ENCODE results near the gene COL19A1.

The COL19A1 gene

GRCh38 chr6:69865126-69865525, 1.2 kb upstream of the COL19A1 start:
- no peak overlapping the region for H3K4me2 ChIP-seq (ENCODE audit: low read length)
- H4K20me1 ChIP-seq (ENCODE audit: insufficient read depth, low read length), result no peaks in the 10 kb centered on the region
- no peaks in the 10 kb centered on the region for H3K79me2 ChIP-seq (ENCODE audit: low read length)
- H3K36me3 ChIP-seq (replicated peaks; ENCODE audit: low read depth, low read length), result no peaks in the 10 kb centered on the region
- H3K9ac ChIP-seq (ENCODE audit: low read length), result no peak overlapping the region
- peaks cover 17% of the 10 kb centered on the region for H3K4me1 ChIP-seq (ENCODE audit: low read length)
- no peak for TF ChIP-seq EZH2phosphoT487 (IDR thresholded peaks at IDR 0.05; ENCODE audit: low read depth)
- TF ChIP-seq, protein P1, sequence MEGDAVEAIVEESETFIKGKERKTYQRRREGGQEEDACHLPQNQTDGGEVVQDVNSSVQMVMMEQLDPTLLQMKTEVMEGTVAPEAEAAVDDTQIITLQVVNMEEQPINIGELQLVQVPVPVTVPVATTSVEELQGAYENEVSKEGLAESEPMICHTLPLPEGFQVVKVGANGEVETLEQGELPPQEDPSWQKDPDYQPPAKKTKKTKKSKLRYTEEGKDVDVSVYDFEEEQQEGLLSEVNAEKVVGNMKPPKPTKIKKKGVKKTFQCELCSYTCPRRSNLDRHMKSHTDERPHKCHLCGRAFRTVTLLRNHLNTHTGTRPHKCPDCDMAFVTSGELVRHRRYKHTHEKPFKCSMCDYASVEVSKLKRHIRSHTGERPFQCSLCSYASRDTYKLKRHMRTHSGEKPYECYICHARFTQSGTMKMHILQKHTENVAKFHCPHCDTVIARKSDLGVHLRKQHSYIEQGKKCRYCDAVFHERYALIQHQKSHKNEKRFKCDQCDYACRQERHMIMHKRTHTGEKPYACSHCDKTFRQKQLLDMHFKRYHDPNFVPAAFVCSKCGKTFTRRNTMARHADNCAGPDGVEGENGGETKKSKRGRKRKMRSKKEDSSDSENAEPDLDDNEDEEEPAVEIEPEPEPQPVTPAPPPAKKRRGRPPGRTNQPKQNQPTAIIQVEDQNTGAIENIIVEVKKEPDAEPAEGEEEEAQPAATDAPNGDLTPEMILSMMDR (IDR thresholded peaks at IDR 0.05; ENCODE audit: low read depth, low read length), result no peak
- no peaks in the 10 kb centered on the region for H3K9me3 ChIP-seq (ENCODE audit: insufficient read depth, low read length)
- H3K27ac ChIP-seq (ENCODE audit: low read length), result no peak overlapping the region
- H2AFZ ChIP-seq (ENCODE audit: low read depth, low read length), result no peak overlapping the region
- H3K4me3 ChIP-seq (ENCODE audit: low read length), result no peak overlapping the region
- H3K27me3 ChIP-seq (ENCODE audit: low read depth, low read length), result no peaks in the 10 kb centered on the region

GRCh38 chr6:69866770-69867638, 648 bp downstream of the COL19A1 start:
- no peaks in the 10 kb centered on the region for H3K9me3 ChIP-seq (ENCODE audit: insufficient read depth, low read length)
- H2AFZ ChIP-seq (ENCODE audit: low read depth, low read length), result peak overlapping the region; percentile 76
- H4K20me1 ChIP-seq (ENCODE audit: insufficient read depth, low read length), result no peaks in the 10 kb centered on the region
- H3K4me3 ChIP-seq (ENCODE audit: low read length), result peak overlapping the region; percentile 76
- TF ChIP-seq, protein P1 (IDR thresholded peaks at IDR 0.05; ENCODE audit: low read depth, low read length), result peak; percentile 44
- no peak for TF ChIP-seq EZH2phosphoT487 (IDR thresholded peaks at IDR 0.05; ENCODE audit: low read depth)
- H3K79me2 ChIP-seq (ENCODE audit: low read length), result no peaks in the 10 kb centered on the region
- no peaks in the 10 kb centered on the region for H3K36me3 ChIP-seq (replicated peaks; ENCODE audit: low read depth, low read length)
- H3K4me2 ChIP-seq (ENCODE audit: low read length), result peak overlapping the region; percentile 72
- H3K4me1 ChIP-seq (ENCODE audit: low read length), result peaks cover 17% of the 10 kb centered on the region
- peak overlapping the region; percentile 41 for H3K27ac ChIP-seq (ENCODE audit: low read length)
- no peaks in the 10 kb centered on the region for H3K27me3 ChIP-seq (ENCODE audit: low read depth, low read length)
- H3K9ac ChIP-seq (ENCODE audit: low read length), result peak overlapping the region; percentile 76

- Histone ChIP-seq H3K36me3 (replicated peaks; ENCODE audit: low read depth, low read length) (no peaks in the 10 kb centered on the region), H3K79me2 (ENCODE audit: low read length) (no peaks in the 10 kb centered on the region), H3K9me3 (ENCODE audit: insufficient read depth, low read length) (no peaks in the 10 kb centered on the region), H3K27me3 (ENCODE audit: low read depth, low read length) (no peaks in the 10 kb centered on the region), H3K9ac (ENCODE audit: low read length) (peak overlapping the region; percentile 76), H3K4me3 (ENCODE audit: low read length) (peak overlapping the region; percentile 76), H3K27ac (ENCODE audit: low read length) (peak overlapping the region; percentile 41), H3K4me2 (ENCODE audit: low read length) (peak overlapping the region; percentile 72), H2AFZ (ENCODE audit: low read depth, low read length) (peak overlapping the region; percentile 76), H4K20me1 (ENCODE audit: insufficient read depth, low read length) (no peaks in the 10 kb centered on the region), H3K4me1 (ENCODE audit: low read length) (peaks cover 17% of the 10 kb centered on the region)
- no peak for TF ChIP-seq EZH2phosphoT487 (IDR thresholded peaks at IDR 0.05; ENCODE audit: low read depth)
Measured at GRCh38 chr6:69867639-69867976, 1.3 kb downstream of the COL19A1 start.

DNA sequence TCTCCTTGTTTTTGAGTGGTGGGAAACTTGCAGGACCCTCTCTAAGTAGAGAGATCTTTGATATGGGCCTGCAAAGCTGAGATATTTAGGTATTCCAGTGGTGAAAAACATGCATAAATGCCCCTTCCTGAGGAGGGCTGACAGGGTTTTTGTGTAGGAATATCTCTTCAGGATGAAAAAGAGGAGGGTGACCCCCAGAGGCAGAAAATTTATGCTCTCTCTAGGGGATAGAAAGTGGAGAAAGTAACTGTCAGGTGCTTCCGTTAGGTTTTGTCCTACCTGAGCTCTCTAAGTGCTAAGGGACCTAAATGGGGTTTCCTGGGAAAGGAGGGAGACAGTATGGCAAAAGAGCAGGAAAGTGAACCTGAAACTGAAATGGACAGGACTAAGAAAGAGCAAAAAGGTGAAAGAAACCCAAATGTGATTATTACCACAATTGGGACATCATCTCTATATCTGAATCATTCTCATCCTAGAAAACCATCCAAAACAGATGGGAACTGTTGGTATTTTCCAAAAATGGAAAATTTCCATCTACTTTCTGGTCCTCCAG, 2.0 kb downstream of the COL19A1 start:
- Histone ChIP-seq H3K9ac (ENCODE audit: low read length) (peak overlapping the region; percentile 76), H4K20me1 (ENCODE audit: insufficient read depth, low read length) (no peaks in the 10 kb centered on the region), H3K4me1 (ENCODE audit: low read length) (peaks cover 17% of the 10 kb centered on the region), H3K9me3 (ENCODE audit: insufficient read depth, low read length) (no peaks in the 10 kb centered on the region), H3K4me3 (ENCODE audit: low read length) (peak overlapping the region; percentile 76), H3K27ac (ENCODE audit: low read length) (no peak overlapping the region), H2AFZ (ENCODE audit: low read depth, low read length) (0 out of 2 replicates have a peak overlapping the region, but pooled peaks have one; percentile 76), H3K36me3 (replicated peaks; ENCODE audit: low read depth, low read length) (no peaks in the 10 kb centered on the region), H3K27me3 (ENCODE audit: low read depth, low read length) (no peaks in the 10 kb centered on the region), H3K4me2 (ENCODE audit: low read length) (peak overlapping the region; percentile 72), H3K79me2 (ENCODE audit: low read length) (no peaks in the 10 kb centered on the region)
- TF ChIP-seq, protein P1 (IDR thresholded peaks at IDR 0.05; ENCODE audit: low read depth, low read length), result peak; percentile 54
- no peak for TF ChIP-seq EZH2phosphoT487 (IDR thresholded peaks at IDR 0.05; ENCODE audit: low read depth)

Data from OCI-LY3 (cell line).